ENCODE measurements around the gene TMEM164.

DNA sequence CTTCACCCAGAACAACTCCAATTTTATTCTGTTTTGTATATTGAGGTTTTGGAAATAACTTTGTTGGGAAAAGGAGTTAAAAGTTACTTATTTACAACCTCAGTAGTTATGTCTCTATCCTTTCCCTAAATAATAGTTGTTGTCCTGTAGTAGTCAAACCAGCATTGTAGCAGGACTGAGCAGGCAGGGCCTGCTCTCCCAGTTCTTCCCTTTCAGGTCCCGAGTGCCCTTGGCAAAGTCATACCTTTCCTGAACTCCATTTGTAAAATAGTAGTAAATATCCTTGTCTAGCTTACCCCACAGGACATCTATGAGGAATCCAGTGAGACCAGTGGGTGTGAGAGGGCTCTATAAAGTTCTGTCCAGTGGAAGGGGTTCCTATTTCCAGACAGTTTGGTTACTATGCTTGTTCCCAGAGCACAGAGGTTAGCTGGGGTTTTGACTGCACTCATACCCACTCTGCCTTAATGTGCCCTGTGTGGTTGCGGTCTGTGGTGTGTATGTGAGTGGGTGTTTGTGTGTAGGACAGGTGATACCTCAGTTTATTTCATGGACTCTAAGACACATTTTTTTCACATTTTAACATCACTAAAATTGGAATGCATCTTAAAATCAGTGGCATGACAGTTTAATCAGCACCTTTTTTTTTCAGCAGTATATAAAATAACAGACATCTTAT, 178.7 kb downstream of the TMEM164 start:
- no peak for TF ChIP-seq POLR2AphosphoS5 (IDR thresholded peaks at IDR 0.05; ENCODE audit: low read depth, low read length)
- TF ChIP-seq POLR2A (IDR thresholded peaks at IDR 0.05; ENCODE audit: low read depth, low read length), result no peak

Measured in GM12892 (cell line).